ENCODE results near the gene ZDHHC9. TPM values are rescaled to one million over a fixed set of nuclear protein-coding genes. Genes with fewer than 3 reads are reported as not detected.

The ZDHHC9 gene
- total RNA-seq (2011; cell fraction: chromatin; rRNA removed; ENCODE audit: low replicate concordance) = 58.2 and 65.0 TPM in 2 replicates
- 40.9 and 44.1 TPM in 2 replicates for total RNA-seq (2011; cell fraction: nucleolus; rRNA removed)
- 73.5 and 116 TPM in 2 replicates for total RNA-seq (2011; cell fraction: nucleoplasm; rRNA removed)
- total RNA-seq (2014; rRNA removed) (7.2 and 10.8 TPM in 2 replicates), total RNA-seq (2014; rRNA removed; fragmentation: Illumina TruSeq; extraction: Trizol) (9.3 and 10.5 TPM in 2 replicates), total RNA-seq (2015; rRNA removed; fragmentation: Illumina TruSeq; extraction: Trizol) (6.4 and 6.8 TPM in 2 replicates), total RNA-seq (2021) (16.9 and 18.8 TPM in 2 replicates), polyA plus RNA-seq (2011; rRNA removed) (13.1 and 18.9 TPM in 2 replicates), polyA plus RNA-seq (2014; fragmentation: Illumina TruSeq; extraction: Trizol) (17.8 and 22.4 TPM in 2 replicates), polyA plus RNA-seq (2014; fragmentation: Nextera tagmentation; extraction: Ambion mirVana) (1 to 10 TPM; 7.2 to 7.3 TPM), polyA plus RNA-seq (2014; rRNA removed) (8.0 and 9.1 TPM in 2 replicates), polyA minus RNA-seq (2011; rRNA and poly(A)+ RNA removed) (22.8 and 24.8 TPM in 2 replicates), Bru-seq, nascent RNA (percentile 68 among the genes with signal in this experiment), BruChase-seq, experiment 1, labeled RNA remaining after a 2-hour chase (percentile 67 among the genes with signal in this experiment), BruChase-seq, experiment 2, labeled RNA remaining after a 6-hour chase (percentile 67 among the genes with signal in this experiment)
- 9.3 and 14.3 TPM in 2 replicates for polyA plus RNA-seq (2011; cell fraction: cytosol; rRNA removed)
- 20.4 and 22.9 TPM in 2 replicates for polyA plus RNA-seq (2011; cell fraction: nucleus; rRNA removed)
- polyA plus RNA-seq (2012) = 10.3 and 17.4 TPM in 2 replicates
- polyA minus RNA-seq (2011; cell fraction: cytosol; rRNA and poly(A)+ RNA removed) = 13.8 and 17.3 TPM in 2 replicates
- 14.1 and 22.1 TPM in 2 replicates for polyA minus RNA-seq (2011; cell fraction: nucleus; rRNA and poly(A)+ RNA removed)
- long read RNA-seq, experiment 1, full-length matches to known transcripts = 10 of 30 reads
- long read RNA-seq, experiment 1, partial matches to known transcripts = 16 of 30 reads
- long read RNA-seq, experiment 1, other reads (novel, unspliced or antisense) = 4 of 30 reads
- long read RNA-seq, experiment 2, full-length matches to known transcripts = 8 of 31 reads
- long read RNA-seq, experiment 2, partial matches to known transcripts = 8 of 31 reads
- long read RNA-seq, experiment 2, other reads (novel, unspliced or antisense) = 15 of 31 reads
- long read RNA-seq, experiment 3, full-length matches to known transcripts = 9 of 12 reads
- long read RNA-seq, experiment 3, partial matches to known transcripts = 1 of 12 reads
- long read RNA-seq, experiment 3, other reads (novel, unspliced or antisense) = 2 of 12 reads

- H3K9me3 ChIP-seq (replicated peaks; ENCODE audit: control insufficient read depth, insufficient read depth, low read depth, low read length) = no peaks in the 10 kb centered on the region
- peak within 1 kb of the TSS; percentile 84 for H3K4me2 ChIP-seq (ENCODE audit: insufficient read depth, low read length)
- 0% methylated on average over 28 of the region's 72 CpGs for WGBS (ENCODE audit: insufficient coverage, low coverage, missing lambda C conversion rate)
- peak within 1 kb of the TSS; percentile 68 for H3K27ac ChIP-seq (ENCODE audit: extremely low read depth, low read depth, low read length)
- no peaks in the 10 kb centered on the region; the same call in 1 of the 2 replicates for H4K20me1 ChIP-seq (replicated peaks; ENCODE audit: control insufficient read depth, insufficient read depth, low read length)
- ATAC-seq (peak; percentile 99), DNase-seq (ENCODE audit: extremely low read depth in 1 of 4, low spot score in 3 of 4) (peak; percentile 90 to 94 (median 92)), FAIRE-seq (peak; percentile 86)
- peaks cover 26% of the 10 kb centered on the region for H3K79me2 ChIP-seq (ENCODE audit: control insufficient read depth, insufficient read depth, low read length)
- intact Hi-C loops (cut with micrococcal nuclease) = loop anchor here (5.0 kb wide), 1 partner anchor 64 kb away; the partner anchor contains the start of gene UTP14A
- H2AFZ ChIP-seq (ENCODE audit: low read depth, low read length) = peak within 1 kb of the TSS; percentile 88
- H3K4me3 ChIP-seq = peak within 1 kb of the TSS; percentile 65
- no TSS peak for BruUV-seq (replicated peaks)
- peaks cover 21% of the 10 kb centered on the region; the same call in 2 of the 3 replicates for H3K36me3 ChIP-seq (ENCODE audit: control insufficient read depth, insufficient read depth, low read length)
- POLR2A ChIA-PET = interaction anchor here (0.6 to 1.0 kb wide), 2 partner anchors 14 to 60 kb away, joined by 3 read pairs; no protein-coding TSS in a partner anchor
- in situ Hi-C loops (cut with MboI) = no loop called here
- peak within 1 kb of the TSS; percentile 59 to 90 for H3K9ac ChIP-seq (ENCODE audit: insufficient read depth in 1 of 2, low read depth in 2 of 2, low read length in 2 of 2)
- peaks cover 8 to 16% of the 10 kb centered on the region in 2 experiments; a peak in 4 of 5 replicates for H3K4me1 ChIP-seq (replicated peaks in 1 of 2; ENCODE audit: control insufficient read depth in 2 of 2, insufficient read depth in 2 of 2, low read length in 2 of 2)
- H3K27me3 ChIP-seq (ENCODE audit: control insufficient read depth in 2 of 2, insufficient read depth in 2 of 2, low read length in 2 of 2) = peaks cover 3 to 12% of the 10 kb centered on the region in 2 experiments; a peak in 3 of 5 replicates
- H3K9me1 ChIP-seq (ENCODE audit: control insufficient read depth, insufficient read depth, low read length) = no peaks in the 10 kb centered on the region
- CTCF ChIA-PET (ENCODE audit: low intra/inter-chr PET ratio) = no interaction called here
- TF ChIP-seq ARID3A (IDR thresholded peaks at IDR 0.05; ENCODE audit: borderline replicate concordance, low read depth, low read length) = no peak
- no peak for TF ChIP-seq ZBTB9 (CRISPR knock-in tag; IDR thresholded peaks at IDR 0.05)
- TF ChIP-seq EHMT2 (IDR thresholded peaks at IDR 0.05) = no peak
- TF ChIP-seq TFAP4 (CRISPR knock-in tag; IDR thresholded peaks at IDR 0.05; ENCODE audit: borderline replicate concordance) = peak; percentile 98
- TF ChIP-seq ATF4 (CRISPR knock-in tag; IDR thresholded peaks at IDR 0.05) = no peak
- no peak for TF ChIP-seq ZKSCAN1 (IDR thresholded peaks at IDR 0.05; ENCODE audit: low read depth, low read length)
- peak; percentile 84 for TF ChIP-seq ATF7 (IDR thresholded peaks at IDR 0.05)
- no peak for TF ChIP-seq KHSRP (IDR thresholded peaks at IDR 0.05)
- TF ChIP-seq L3MBTL2 (IDR thresholded peaks at IDR 0.05) = no peak
Measured at GRCh38 chrX:129843459-129844306, at the start of gene ZDHHC9. TSS of gene ZDHHC9 (minus strand) at chrX:129843886. CDS start at chrX:129841945, 1,941 bp downstream.

Data from K562 (cell line).